ENCODE results near the gene PITX1.

PITX1 gene

GRCh38 chr5:135055396-135055795 lies 21.4 kb upstream of the PITX1 start:
- FAIRE-seq, result no peak
- DNase-seq (ENCODE audit: insufficient read length, low spot score), result no peak
- no peak for TF ChIP-seq POLR2A (IDR thresholded peaks at IDR 0.05; ENCODE audit: low read depth, low read length)

- no peak for DNase-seq (ENCODE audit: insufficient read length, low spot score)
- FAIRE-seq, result no peak
- TF ChIP-seq POLR2A (IDR thresholded peaks at IDR 0.05; ENCODE audit: low read depth, low read length), result no peak
Observed at GRCh38 chr5:135054546-135054945, 20.5 kb upstream of the PITX1 start.

- no peak for TF ChIP-seq POLR2A (IDR thresholded peaks at IDR 0.05; ENCODE audit: low read depth, low read length)
- no peak for FAIRE-seq
- no peak for DNase-seq (ENCODE audit: insufficient read length, low spot score)
Observed at GRCh38 chr5:135053989-135054388, 20.0 kb upstream of the PITX1 start.

- no peak for FAIRE-seq
- no peak for TF ChIP-seq POLR2A (IDR thresholded peaks at IDR 0.05; ENCODE audit: low read depth, low read length)
- no peak for DNase-seq (ENCODE audit: insufficient read length, low spot score)
Observed at GRCh38 chr5:135053278-135053677, 19.2 kb upstream of the PITX1 start.

GRCh38 chr5:135052511-135053145 lies 18.6 kb upstream of the PITX1 start:
- no peak for TF ChIP-seq POLR2A (IDR thresholded peaks at IDR 0.05; ENCODE audit: low read depth, low read length)
- FAIRE-seq (no peak), DNase-seq (ENCODE audit: insufficient read length, low spot score) (no peak)

- no peak for DNase-seq (ENCODE audit: insufficient read length, low spot score)
- FAIRE-seq, result no peak
- no peak for TF ChIP-seq POLR2A (IDR thresholded peaks at IDR 0.05; ENCODE audit: low read depth, low read length)
Observed at GRCh38 chr5:135051872-135052271, 17.8 kb upstream of the PITX1 start.

GRCh38 chr5:135051399-135051798 lies 17.4 kb upstream of the PITX1 start:
- FAIRE-seq, result no peak

GRCh38 chr5:135050244-135050767 lies 16.3 kb upstream of the PITX1 start:
- FAIRE-seq, result no peak
- TF ChIP-seq POLR2A (IDR thresholded peaks at IDR 0.05; ENCODE audit: low read depth, low read length), result no peak
- DNase-seq (ENCODE audit: insufficient read length, low spot score), result no peak

More at GRCh38 chr5:135051399-135051798, 17.4 kb upstream of the PITX1 start:
- no peak for DNase-seq (ENCODE audit: insufficient read length, low spot score)
- TF ChIP-seq POLR2A (IDR thresholded peaks at IDR 0.05; ENCODE audit: low read depth, low read length), result no peak

GRCh38 chr5:135048930-135049329 lies 14.9 kb upstream of the PITX1 start:
- no peak for DNase-seq (ENCODE audit: insufficient read length, low spot score)
- FAIRE-seq, result no peak
- TF ChIP-seq POLR2A (IDR thresholded peaks at IDR 0.05; ENCODE audit: low read depth, low read length), result no peak

- DNase-seq (ENCODE audit: insufficient read length, low spot score) (no peak), FAIRE-seq (no peak)
- no peak for TF ChIP-seq POLR2A (IDR thresholded peaks at IDR 0.05; ENCODE audit: low read depth, low read length)
Observed at GRCh38 chr5:135048286-135048685, 14.3 kb upstream of the PITX1 start.

GRCh38 chr5:135047347-135047695 lies 13.3 kb upstream of the PITX1 start:
- TF ChIP-seq POLR2A (IDR thresholded peaks at IDR 0.05; ENCODE audit: low read depth, low read length), result no peak
- FAIRE-seq (no peak), DNase-seq (ENCODE audit: insufficient read length, low spot score) (no peak)

- no peak for TF ChIP-seq POLR2A (IDR thresholded peaks at IDR 0.05; ENCODE audit: low read depth, low read length)
- no peak for DNase-seq (ENCODE audit: insufficient read length, low spot score)
- no peak for FAIRE-seq
Observed at GRCh38 chr5:135046661-135047346, 12.8 kb upstream of the PITX1 start.

- no peak for TF ChIP-seq POLR2A (IDR thresholded peaks at IDR 0.05; ENCODE audit: low read depth, low read length)
- DNase-seq (ENCODE audit: insufficient read length, low spot score) (no peak), FAIRE-seq (no peak)
Observed at GRCh38 chr5:135045488-135045887, 11.5 kb upstream of the PITX1 start.

- FAIRE-seq, result no peak
Observed at GRCh38 chr5:135042595-135042994, 8.6 kb upstream of the PITX1 start.

GRCh38 chr5:135041726-135042125 lies 7.7 kb upstream of the PITX1 start:
- no peak for FAIRE-seq
- DNase-seq (ENCODE audit: insufficient read length, low spot score), result no peak
- TF ChIP-seq POLR2A (IDR thresholded peaks at IDR 0.05; ENCODE audit: low read depth, low read length), result no peak

More at GRCh38 chr5:135042595-135042994, 8.6 kb upstream of the PITX1 start:
- no peak for DNase-seq (ENCODE audit: insufficient read length, low spot score)
- no peak for TF ChIP-seq POLR2A (IDR thresholded peaks at IDR 0.05; ENCODE audit: low read depth, low read length)

All from H54 (cell line).